ENCODE measurements around the gene PPP1R12B.
"Not testable (repeated sequence)": the region's sequence is repeated elsewhere in the genome, so short reads cannot be mapped to it uniquely, and the experiment has no call there.

Gene PPP1R12B

DNA sequence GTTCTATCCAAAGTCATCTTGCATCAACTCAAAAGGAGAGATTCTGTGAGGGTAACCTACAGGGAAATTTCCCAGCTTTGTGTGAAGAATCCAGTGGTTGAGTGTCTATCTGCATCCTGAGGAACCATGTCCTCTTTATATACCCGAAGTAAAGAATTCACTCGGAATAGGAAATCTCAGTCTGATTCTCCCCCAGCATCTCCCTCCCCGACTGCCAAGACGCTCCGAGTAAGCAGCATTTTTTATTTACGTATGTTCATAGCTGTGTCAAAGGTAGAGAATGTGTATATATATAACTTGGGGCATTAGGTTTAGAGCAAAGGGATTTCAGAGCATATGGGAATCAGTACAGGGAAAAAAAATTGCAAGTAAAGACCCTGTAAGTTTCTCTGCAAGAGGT lies 191.5 kb downstream of the PPP1R12B start:
- DNase-seq, result no peak

DNA sequence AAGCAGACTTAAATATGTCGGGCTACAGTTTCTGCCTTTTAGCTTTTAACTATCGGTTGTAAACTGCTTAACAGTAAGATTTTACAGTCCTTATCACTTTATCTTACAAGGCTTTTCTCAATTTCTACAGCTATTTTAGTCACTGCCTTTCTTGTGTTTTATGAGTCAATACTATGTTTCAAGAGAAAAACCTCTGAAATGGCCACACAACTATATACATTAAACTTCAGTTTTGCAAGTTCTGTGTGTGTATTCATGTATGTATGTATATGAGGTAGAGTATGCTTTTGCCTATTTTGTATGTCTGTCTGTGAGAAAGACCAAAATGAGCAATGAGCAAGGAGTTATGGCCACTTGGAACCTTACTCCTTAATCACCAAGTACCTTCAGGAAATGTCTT lies 191.9 kb downstream of the PPP1R12B start:
- DNase-seq, result no peak

DNA sequence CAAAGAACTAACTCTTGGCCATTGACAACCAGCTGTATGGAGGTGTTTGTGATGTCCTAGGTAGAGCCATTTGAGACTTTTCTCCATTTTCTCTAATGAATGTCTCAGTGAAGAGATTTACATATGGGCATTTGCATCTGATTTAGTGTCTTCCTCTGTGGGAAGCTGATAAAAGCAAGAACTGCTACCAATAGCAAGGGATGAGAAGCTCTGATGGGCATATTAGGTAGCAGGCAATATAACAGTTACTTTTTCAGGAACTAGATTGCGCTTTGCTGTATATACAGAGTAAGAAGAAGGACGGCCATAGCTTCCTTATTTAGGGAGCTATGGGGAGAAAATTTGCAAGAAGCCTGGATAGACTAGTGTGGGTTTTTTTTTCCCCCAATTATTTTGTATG lies 192.4 kb downstream of the PPP1R12B start:
- not testable (repeated sequence) for DNase-seq

GRCh38 chr1:202542415-202542814 lies 193.9 kb downstream of the PPP1R12B start:
- not testable (repeated sequence) for DNase-seq

- DNase-seq, result not testable (repeated sequence)
These were observed 195.0 kb downstream of the PPP1R12B start for GRCh38 chr1:202543537-202543936.

GRCh38 chr1:202544766-202545449 lies 196.4 kb downstream of the PPP1R12B start:
- DNase-seq, result peak; percentile 58

DNA sequence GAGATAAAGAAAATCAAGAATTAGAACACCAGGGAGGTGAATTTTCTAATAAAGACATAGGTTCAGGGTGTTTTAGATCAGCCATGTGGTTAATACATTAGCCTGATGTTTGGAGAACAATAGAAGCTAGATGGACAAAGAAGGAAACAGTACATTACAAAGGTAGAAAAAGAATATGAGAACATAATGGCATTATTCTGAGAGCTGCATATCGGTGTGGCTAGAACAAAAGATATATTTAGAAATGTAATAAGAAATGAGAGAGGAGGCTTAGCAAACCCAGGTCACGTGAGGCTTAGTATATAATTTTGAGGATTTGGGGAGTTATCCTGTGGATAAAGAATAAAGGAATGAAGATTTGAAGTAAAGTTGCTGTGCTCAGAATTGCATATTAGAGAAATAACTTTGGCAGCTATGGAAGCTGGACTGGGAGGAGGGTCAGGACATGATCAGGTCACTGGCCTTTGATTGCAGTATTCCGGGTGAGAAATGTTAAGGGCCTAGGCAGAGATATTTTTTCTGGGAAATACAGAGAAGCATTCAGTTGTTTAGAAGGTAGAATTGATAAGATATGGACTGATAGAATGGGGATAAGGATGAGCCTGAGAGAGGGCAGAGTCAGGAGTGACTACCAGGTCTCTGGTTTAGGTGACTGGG lies 197.3 kb downstream of the PPP1R12B start:
- DNase-seq, result not testable (repeated sequence)

GRCh38 chr1:202546377-202546776 lies 197.9 kb downstream of the PPP1R12B start:
- not testable (repeated sequence) for DNase-seq

- not testable (repeated sequence) for DNase-seq
These were observed 198.3 kb downstream of the PPP1R12B start for GRCh38 chr1:202546796-202547195.

- no peak for DNase-seq
These were observed 198.7 kb downstream of the PPP1R12B start for GRCh38 chr1:202547215-202547614.

GRCh38 chr1:202550088-202550487 lies 201.6 kb downstream of the PPP1R12B start:
- not testable (repeated sequence) for DNase-seq

GRCh38 chr1:202551683-202552082 lies 203.2 kb downstream of the PPP1R12B start:
- no peak for DNase-seq

DNA sequence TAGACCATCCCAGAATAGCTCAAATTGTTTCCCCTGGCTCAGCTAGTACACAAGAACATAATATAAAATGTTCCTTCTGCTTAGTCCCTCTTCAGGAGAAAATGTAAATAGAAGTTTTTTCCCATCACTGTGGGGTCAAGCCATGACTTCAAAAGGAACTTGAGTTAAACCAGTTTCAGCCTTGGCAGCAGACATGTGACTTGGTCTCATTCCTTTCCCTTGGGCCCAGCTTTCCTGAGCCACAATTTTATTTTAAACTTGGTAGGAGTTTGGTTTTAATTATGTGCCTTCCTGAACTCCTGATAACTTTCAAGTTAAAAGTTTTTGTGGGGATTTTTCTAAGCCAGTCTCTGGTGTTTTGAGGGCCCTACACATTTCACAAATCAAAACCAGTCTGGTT lies 204.1 kb downstream of the PPP1R12B start:
- not testable (repeated sequence) for DNase-seq

DNA sequence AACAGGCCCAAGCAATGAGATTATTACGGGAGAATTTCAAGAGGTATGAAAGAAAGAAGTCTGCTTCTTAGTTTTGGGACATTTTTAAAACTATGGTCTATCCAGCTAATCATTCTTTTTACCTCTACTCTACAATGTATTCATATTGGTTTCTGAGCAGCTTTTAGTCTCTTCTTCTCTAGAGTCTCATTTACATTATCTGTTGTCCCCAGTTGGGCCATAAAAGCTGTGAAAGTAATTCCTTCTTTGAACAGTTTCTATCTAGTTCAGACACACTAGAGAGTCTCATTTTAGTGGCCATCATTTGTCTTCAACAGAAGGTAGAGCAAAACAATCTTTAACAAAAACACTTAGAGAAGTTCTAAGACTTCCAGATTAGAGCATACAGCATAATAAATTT lies 204.6 kb downstream of the PPP1R12B start:
- not testable (repeated sequence) for DNase-seq

DNA sequence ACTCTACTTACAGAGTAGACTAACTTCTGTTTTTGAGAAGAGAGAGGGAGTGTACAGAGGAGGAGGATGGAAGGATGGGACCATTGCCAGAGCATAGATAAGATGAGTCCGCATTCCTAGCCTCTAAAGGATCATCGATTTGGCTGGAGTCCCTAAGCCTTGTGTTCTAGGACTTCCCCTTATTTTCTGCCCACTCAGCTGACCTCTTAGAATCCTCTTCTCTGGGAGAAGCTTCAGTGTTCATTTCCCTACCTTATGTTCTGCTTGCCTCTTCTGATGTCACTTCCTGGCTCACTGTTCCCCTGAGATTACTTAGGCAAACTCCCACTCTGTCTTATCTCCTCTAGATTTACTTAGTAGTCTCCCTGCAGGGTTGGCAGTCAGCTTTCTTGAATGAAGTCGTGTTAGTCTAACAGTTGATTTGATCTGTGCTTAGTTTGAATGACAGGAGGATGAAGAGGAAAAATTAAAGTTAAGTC lies 205.1 kb downstream of the PPP1R12B start:
- no peak for DNase-seq

GRCh38 chr1:202554619-202555018 lies 206.1 kb downstream of the PPP1R12B start:
- not testable (repeated sequence) for DNase-seq

DNA sequence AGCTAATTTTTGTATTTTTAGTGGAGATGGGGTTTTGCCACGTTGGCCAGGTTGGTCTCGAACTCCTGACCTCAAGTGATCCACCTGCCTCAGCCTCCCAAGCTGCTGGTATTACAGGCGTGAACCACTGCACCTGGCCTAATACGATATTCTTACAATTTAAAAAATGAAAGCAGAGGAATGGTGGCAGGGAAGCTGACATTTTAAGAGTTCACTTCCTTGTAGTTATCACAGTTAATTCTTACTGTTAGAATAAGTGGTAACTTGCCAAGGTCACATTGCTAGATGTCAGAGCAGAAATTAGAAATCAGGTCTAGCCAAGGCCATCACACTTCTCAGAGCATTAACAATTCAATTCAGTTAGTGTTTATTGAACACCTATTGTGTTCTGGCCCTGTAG lies 207.5 kb downstream of the PPP1R12B start:
- not testable (repeated sequence) for DNase-seq

- not testable (repeated sequence) for DNase-seq
These were observed 209.2 kb downstream of the PPP1R12B start for GRCh38 chr1:202557662-202558061.

DNA sequence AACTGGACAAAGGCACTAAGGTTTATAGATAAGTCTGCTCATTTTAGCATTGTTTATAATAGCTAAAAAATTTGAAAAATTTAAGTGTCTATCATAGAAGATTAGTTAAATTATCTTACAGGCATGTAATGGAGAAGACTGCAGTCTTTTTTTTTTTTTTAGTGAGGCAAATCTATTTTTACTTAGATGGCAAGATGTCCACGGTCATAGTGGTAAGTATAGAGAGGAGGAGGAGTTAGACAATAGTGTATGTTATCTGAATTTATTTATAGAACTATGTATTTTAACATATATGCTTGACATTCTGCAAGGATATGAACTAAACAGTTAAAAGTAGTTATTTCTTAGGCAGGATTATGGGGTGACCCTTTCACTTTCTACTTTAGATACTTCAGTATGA lies 212.7 kb downstream of the PPP1R12B start:
- DNase-seq, result no peak

DNA sequence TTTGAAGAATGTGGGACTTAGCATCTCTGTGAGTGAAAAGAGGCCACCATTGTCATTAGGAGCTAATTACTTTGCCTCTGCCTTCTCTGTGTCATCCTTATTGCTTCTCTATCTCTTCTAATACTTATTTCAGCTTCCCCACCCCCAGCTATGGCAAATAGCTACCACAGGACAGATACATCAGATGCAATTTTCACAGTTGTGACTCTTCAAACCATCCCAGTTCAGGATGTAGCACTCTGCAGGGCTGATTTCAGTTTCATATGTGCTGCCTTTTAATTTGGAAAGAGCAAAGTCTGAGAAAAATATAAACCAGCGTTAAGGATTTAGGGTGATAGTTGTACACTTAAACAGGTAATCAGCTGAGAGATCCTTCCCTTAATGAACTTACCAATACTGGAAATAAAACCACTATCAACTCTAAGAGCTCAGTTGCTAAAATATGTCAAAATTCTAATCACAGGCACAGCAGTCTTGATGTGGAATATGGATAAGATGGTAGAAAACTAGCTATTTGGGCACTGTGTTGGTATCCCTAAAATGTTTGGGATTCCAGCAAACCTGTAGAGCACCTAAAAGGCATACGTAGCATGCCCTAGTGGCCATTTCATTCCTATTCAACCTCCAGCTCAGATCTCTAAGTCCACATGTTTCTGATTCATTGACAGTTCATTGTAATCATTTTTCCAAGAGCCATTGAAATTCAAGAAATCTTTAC lies 213.4 kb downstream of the PPP1R12B start:
- DNase-seq, result no peak

DNA sequence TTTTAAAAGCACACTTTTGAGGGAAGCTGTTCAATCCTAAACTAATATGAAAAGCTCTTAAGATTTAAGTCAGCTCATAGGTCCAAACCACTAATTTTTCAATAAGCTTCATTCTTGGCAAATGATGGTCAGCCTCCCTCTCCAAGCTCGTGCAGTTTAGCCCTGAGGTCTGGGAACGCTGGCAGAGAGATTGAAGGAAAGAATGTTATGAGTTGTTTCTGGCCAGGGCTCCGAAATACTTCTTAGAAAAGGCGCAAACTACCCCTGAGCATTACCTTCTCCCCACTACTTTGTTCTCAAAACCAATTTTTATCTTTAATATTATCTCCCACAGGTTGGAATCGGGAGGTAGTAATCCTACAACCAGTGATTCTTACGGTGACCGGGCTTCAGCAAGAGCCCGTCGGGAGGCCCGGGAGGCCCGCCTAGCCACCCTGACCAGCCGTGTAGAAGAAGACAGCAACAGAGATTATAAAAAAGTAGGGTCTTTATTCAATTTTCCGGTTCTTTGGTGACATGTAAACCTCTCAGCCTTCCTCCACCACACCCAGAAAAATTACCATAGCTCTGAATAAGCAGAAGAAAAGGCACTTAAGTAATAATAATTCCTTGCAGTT lies 214.1 kb downstream of the PPP1R12B start:
- peak; percentile 64 for DNase-seq

GRCh38 chr1:202563818-202564217 lies 215.3 kb downstream of the PPP1R12B start:
- no peak for DNase-seq

- DNase-seq, result no peak
These were observed 216.5 kb downstream of the PPP1R12B start for GRCh38 chr1:202564958-202565495.
